ENCODE results near the gene P2RX7.
"Not testable (repeated sequence)": the region's sequence is repeated elsewhere in the genome, so short reads cannot be mapped to it uniquely, and the experiment has no call there.

Gene P2RX7

DNA sequence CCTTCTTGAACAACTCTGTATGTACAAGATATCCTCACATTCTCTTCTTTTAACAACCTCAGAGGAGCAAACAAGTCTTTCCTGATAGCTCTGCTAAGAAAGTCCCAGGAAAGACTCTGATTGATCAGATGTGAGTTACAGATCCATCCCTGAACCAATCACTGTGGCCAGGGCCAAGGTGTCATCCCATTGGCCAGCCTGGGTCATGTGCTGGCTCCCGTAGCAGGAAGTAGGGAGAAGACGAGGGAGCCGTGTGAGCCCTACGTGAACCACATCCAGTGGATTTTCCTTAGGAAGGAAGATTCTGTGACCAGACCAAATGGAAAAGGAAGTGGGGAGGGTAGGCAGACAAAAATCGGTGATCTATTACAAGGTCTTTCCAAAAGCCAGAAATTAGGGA is 5.6 kb downstream of the P2RX7 start:
- TF ChIP-seq, protein P1, sequence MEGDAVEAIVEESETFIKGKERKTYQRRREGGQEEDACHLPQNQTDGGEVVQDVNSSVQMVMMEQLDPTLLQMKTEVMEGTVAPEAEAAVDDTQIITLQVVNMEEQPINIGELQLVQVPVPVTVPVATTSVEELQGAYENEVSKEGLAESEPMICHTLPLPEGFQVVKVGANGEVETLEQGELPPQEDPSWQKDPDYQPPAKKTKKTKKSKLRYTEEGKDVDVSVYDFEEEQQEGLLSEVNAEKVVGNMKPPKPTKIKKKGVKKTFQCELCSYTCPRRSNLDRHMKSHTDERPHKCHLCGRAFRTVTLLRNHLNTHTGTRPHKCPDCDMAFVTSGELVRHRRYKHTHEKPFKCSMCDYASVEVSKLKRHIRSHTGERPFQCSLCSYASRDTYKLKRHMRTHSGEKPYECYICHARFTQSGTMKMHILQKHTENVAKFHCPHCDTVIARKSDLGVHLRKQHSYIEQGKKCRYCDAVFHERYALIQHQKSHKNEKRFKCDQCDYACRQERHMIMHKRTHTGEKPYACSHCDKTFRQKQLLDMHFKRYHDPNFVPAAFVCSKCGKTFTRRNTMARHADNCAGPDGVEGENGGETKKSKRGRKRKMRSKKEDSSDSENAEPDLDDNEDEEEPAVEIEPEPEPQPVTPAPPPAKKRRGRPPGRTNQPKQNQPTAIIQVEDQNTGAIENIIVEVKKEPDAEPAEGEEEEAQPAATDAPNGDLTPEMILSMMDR (IDR thresholded peaks at IDR 0.05; ENCODE audit: low read depth, low read length), result no peak
- H3K4me3 ChIP-seq (ENCODE audit: low read depth, low read length), result no peak overlapping the region

DNA sequence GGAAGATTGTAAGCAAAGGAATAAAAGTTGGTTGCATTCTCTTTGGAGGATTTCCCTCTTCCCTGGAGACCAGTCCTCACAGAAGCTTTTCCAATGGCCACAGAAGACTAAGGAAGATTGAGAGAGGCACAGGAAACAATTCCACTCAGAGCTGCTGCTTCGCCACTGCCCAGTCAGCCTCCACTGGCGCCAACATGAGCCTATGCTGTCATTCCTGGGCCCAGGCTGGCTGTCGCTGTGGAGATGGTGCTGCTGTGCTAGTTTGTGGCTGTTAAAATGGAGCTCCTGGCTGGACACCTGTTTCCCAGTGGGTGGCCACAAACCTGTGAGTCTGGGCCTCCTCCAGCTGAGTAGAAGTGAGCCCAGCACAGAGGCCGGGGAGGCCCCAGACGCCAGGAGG is 6.6 kb downstream of the P2RX7 start:
- no peak overlapping the region for H3K4me3 ChIP-seq (ENCODE audit: low read depth, low read length)
- TF ChIP-seq, protein P1 (IDR thresholded peaks at IDR 0.05; ENCODE audit: low read depth, low read length), result no peak

DNA sequence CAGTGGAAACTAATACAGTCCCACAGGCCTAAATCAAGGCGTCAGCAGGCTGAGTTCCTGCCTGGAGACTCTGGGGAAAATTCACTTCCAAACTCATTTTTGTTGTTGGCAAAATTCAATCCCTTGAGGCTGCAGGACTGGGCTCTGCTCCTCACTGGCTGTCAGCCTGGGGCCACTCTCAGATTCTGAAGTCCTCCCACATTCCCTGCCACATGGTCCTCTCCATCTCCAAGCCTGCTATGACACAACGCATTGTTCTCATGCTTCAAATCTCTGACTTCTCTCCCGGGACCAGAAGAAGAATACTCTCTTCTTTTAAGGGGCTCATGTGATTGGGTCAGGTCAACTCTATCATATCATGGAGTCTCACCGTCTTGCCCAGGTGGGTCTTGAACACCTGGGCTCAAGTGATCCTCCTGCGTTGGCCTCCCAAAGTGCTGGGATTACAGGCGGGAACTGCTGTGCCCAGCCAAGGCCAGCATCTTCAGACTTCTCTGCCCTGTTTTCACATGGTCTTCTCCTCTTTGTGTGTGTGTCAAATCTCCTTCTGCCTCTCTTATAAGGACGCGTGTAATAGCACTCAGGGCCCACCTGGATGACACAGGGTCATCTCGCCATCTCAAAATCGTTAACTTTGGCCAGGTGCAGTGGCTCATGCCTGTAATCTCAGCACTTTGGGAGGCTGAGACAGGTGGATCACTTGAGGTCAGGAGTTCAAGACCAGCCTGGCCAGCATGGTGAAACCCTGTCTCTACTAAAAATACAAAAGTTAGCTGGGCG is 9.7 kb downstream of the P2RX7 start:
- TF ChIP-seq, protein P1 (IDR thresholded peaks at IDR 0.05; ENCODE audit: low read depth, low read length), result no peak
- no peak overlapping the region for H3K4me3 ChIP-seq (ENCODE audit: low read depth, low read length)

DNA sequence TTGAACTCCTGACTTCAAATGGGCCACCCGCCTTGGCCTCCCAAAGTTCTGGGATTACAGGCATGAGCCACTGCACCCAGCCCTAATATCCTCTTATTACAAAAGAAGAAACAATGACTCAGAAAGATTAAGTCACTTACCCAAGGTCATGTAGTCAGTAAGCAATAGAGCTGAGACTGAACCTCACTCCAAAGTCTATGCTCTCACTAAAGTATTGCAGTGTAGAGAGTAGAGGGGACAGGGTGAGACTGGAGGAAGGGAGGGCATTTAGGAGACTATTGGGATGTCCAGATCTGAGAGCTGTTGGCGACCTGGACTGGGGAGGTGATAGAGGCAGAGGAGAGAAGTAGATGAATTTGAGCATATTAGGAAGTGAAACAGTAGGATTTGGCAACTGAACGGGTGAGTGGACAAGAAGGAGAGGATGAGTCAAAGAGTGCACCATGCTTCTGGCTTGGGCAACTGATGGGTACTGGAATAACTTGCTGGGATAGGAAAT is 11.8 kb downstream of the P2RX7 start:
- TF ChIP-seq, protein P1 (IDR thresholded peaks at IDR 0.05; ENCODE audit: low read depth, low read length), result no peak
- no peak overlapping the region for H3K4me3 ChIP-seq (ENCODE audit: low read depth, low read length)

DNA sequence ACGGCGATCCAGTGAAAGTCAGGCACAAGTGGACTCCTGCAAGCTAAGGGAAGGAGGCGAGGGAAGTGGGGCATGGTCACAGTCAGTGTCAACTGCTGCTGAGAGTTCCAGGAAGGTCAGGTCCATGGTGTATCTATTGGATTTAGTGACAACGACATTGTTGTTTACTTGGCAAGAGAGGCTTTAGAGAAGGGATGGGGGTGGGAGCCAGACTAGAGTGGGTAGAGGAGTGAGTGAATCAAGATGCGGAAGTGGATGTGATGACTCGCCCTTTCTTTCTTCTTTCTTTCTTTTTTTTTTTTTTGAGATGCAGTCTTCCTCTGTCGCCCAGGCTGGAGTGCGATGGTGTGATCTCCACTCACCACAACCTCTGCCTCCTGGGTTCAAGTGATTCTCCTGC is 12.5 kb downstream of the P2RX7 start:
- TF ChIP-seq, protein P1 (IDR thresholded peaks at IDR 0.05; ENCODE audit: low read depth, low read length), result no peak
- no peak overlapping the region for H3K4me3 ChIP-seq (ENCODE audit: low read depth, low read length)

DNA sequence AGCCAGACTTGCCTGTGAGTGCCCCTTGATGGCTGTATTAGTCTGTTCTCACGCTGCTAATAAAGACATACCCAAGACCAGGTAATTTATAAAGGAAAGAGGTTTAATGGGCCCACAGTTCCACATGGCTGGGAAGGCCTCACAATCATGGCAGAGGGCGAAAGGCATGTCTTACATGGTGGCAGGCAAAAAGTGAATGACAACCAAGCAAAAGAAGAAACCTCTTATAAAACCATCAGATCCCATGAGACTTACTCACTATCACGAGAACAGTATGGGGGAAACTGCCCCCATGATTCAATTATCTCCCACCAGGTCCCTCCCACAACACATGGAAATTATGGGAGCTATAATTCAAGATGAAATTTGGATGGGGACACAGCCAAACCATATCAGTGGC is 16.6 kb downstream of the P2RX7 start:
- not testable (repeated sequence) for H3K4me3 ChIP-seq (ENCODE audit: low read depth, low read length)

DNA sequence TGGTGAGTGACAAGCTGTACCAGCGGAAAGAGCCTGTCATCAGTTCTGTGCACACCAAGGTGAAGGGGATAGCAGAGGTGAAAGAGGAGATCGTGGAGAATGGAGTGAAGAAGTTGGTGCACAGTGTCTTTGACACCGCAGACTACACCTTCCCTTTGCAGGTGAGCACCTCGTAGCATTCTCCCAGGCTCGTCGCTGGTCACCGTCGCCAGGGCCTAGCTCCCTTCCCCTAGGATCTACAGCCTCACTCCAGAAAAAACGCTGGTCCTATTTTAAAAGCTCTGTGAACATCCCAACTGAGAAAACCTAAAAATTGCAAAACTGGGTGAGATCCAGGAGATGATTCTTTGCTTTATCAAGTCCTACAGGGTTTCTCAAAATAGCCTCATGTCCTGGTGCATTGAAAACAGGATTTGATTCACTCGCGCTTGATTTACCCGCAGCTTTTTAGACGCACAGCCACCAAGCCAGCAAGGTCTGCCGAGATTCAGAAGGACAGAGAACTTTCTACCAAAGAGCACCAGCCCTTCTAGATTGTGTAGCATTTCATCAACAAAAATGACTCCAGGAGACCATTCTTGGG is 22.2 kb downstream of the P2RX7 start:
- no peak overlapping the region for H3K4me3 ChIP-seq (ENCODE audit: low read depth, low read length)
- TF ChIP-seq, protein P1 (IDR thresholded peaks at IDR 0.05; ENCODE audit: low read depth, low read length), result no peak
